ENCODE data around the gene SNX30. TPM values are rescaled to one million over a fixed set of nuclear protein-coding genes. Genes with fewer than 3 reads are reported as not detected.

Gene SNX30
- total and polyA plus RNA-seq, 2 donors (not counting 1 experiment from before 2014, with no cell fraction given), result 3.8 to 20.6 TPM

GRCh38 chr9:112848316-112849151 is 98.0 kb downstream of the SNX30 start:
- no peaks in the 10 kb centered on the region for H3K9me3 Mint-ChIP-seq (ENCODE audit: insufficient read depth)
- POLR2A ChIA-PET, result no interaction called here
- H3K27ac ChIP-seq (ENCODE audit: low read length in 2 of 2), result no peak overlapping the region
- H3K9me3 ChIP-seq (ENCODE audit: control extremely low read depth in 1 of 3, control insufficient read depth in 2 of 3, insufficient read depth in 1 of 3, low read length in 2 of 3), result no peaks in the 10 kb centered on the region
- H3K27ac Mint-ChIP-seq, result no peak overlapping the region
- H3K27me3 ChIP-seq (replicated peaks in 1 of 4; ENCODE audit: control extremely low read depth in 1 of 4, control insufficient read depth in 3 of 4, insufficient read depth in 4 of 4, low read length in 3 of 4), result no peaks in the 10 kb centered on the region
- TF ChIP-seq EZH2 (IDR thresholded peaks at IDR 0.05; ENCODE audit: borderline replicate concordance, insufficient read depth, low read depth, low read length, poor library complexity, severe bottlenecking) (no peak), CTCF (IDR thresholded peaks at IDR 0.05) (no peak)
- no peak for DNase-seq
- no peak overlapping the region for H3K4me3 ChIP-seq (ENCODE audit: control extremely low read depth in 1 of 5, extremely low read depth in 1 of 5, insufficient read depth in 1 of 5, low read depth in 2 of 5, low read length in 4 of 5)
- CTCF ChIA-PET, result interaction anchor here (2.0 kb wide), 1 partner anchor 54 kb away, joined by 8 read pairs; no protein-coding TSS in a partner anchor
- no peaks in the 10 kb centered on the region for H4K20me1 ChIP-seq (ENCODE audit: control insufficient read depth, insufficient read depth, low read length, poor library complexity, severe bottlenecking)
- H3K27me3 Mint-ChIP-seq, result no peaks in the 10 kb centered on the region
- peaks cover 0 to 10% of the 10 kb centered on the region in 2 experiments for H3K36me3 ChIP-seq (replicated peaks in 1 of 2; ENCODE audit: control extremely low read depth in 1 of 2, control insufficient read depth in 1 of 2, extremely low read depth in 1 of 2, insufficient read depth in 2 of 2, low read length in 1 of 2)
- peaks cover 14% of the 10 kb centered on the region for H3K4me1 Mint-ChIP-seq
- no peak overlapping the region for H3K4me2 ChIP-seq (replicated peaks; ENCODE audit: low read depth, low read length, poor library complexity, severe bottlenecking)
- H3K9ac ChIP-seq (ENCODE audit: low read length), result no peak overlapping the region
- 87% methylated on average over 10 of the region's 13 CpGs for whole genome bisulfite sequencing (ENCODE audit: insufficient coverage)
- no peaks in the 10 kb centered on the region for H3K79me2 ChIP-seq (ENCODE audit: control insufficient read depth, insufficient read depth, low read length)
- H3K4me3 Mint-ChIP-seq, result no peak overlapping the region
- intact Hi-C loops (cut with micrococcal nuclease), result loop anchor here (10.0 kb wide), 1 partner anchor 806 kb away; no protein-coding TSS in a partner anchor
- no peak for ATAC-seq (ENCODE audit: low read depth)
- H3K4me1 ChIP-seq (ENCODE audit: control insufficient read depth in 2 of 2, insufficient read depth in 2 of 2, low read length in 2 of 2), result peaks cover 7 to 8% of the 10 kb centered on the region in 2 donors
- no peak overlapping the region for H2AFZ ChIP-seq (ENCODE audit: insufficient read depth, low read depth, low read length, poor library complexity, severe bottlenecking)

- Mint-ChIP-seq H3K27ac (no peak overlapping the region), H3K4me3 (no peak overlapping the region), H3K27me3 (no peaks in the 10 kb centered on the region), H3K9me3 (ENCODE audit: insufficient read depth) (no peaks in the 10 kb centered on the region), H3K4me1 (peaks cover 11% of the 10 kb centered on the region)
- no peak for TF ChIP-seq EZH2 (IDR thresholded peaks at IDR 0.05; ENCODE audit: borderline replicate concordance, insufficient read depth, low read depth, low read length, poor library complexity, severe bottlenecking)
- TF ChIP-seq CTCF (IDR thresholded peaks at IDR 0.05), result no peak
- no peaks in the 10 kb centered on the region for H3K27me3 ChIP-seq (replicated peaks in 1 of 4; ENCODE audit: control extremely low read depth in 1 of 4, control insufficient read depth in 3 of 4, insufficient read depth in 4 of 4, low read length in 3 of 4)
- POLR2A ChIA-PET, result no interaction called here
- H3K79me2 ChIP-seq (ENCODE audit: control insufficient read depth, insufficient read depth, low read length), result no peaks in the 10 kb centered on the region
- peaks cover 7 to 8% of the 10 kb centered on the region in 2 donors for H3K4me1 ChIP-seq (ENCODE audit: control insufficient read depth in 2 of 2, insufficient read depth in 2 of 2, low read length in 2 of 2)
- no peak for DNase-seq
- intact Hi-C loops (cut with micrococcal nuclease), result loop anchor here (10.0 kb wide), 1 partner anchor 805 kb away; no protein-coding TSS in a partner anchor
- H3K4me3 ChIP-seq (ENCODE audit: control extremely low read depth in 1 of 5, extremely low read depth in 1 of 5, insufficient read depth in 1 of 5, low read depth in 2 of 5, low read length in 4 of 5), result no peak overlapping the region
- H3K9ac ChIP-seq (ENCODE audit: low read length), result no peak overlapping the region
- no CpG with 5 or more reads among the region's 6 CpGs for WGBS (ENCODE audit: insufficient coverage)
- H2AFZ ChIP-seq (ENCODE audit: insufficient read depth, low read depth, low read length, poor library complexity, severe bottlenecking), result no peak overlapping the region
- CTCF ChIA-PET, result interaction anchor here (0.9 to 2.0 kb wide), 2 partner anchors 53 to 55 kb away, joined by 3 to 8 read pairs; no protein-coding TSS in a partner anchor
- H3K27ac ChIP-seq (ENCODE audit: low read length in 2 of 2), result no peak overlapping the region
- H3K9me3 ChIP-seq (ENCODE audit: control extremely low read depth in 1 of 3, control insufficient read depth in 2 of 3, insufficient read depth in 1 of 3, low read length in 2 of 3), result no peaks in the 10 kb centered on the region
- H3K4me2 ChIP-seq (replicated peaks; ENCODE audit: low read depth, low read length, poor library complexity, severe bottlenecking), result no peak overlapping the region
- ATAC-seq (ENCODE audit: low read depth), result no peak
- no peaks in the 10 kb centered on the region for H4K20me1 ChIP-seq (ENCODE audit: control insufficient read depth, insufficient read depth, low read length, poor library complexity, severe bottlenecking)
- peaks cover 0 to 12% of the 10 kb centered on the region in 2 experiments for H3K36me3 ChIP-seq (replicated peaks in 1 of 2; ENCODE audit: control extremely low read depth in 1 of 2, control insufficient read depth in 1 of 2, extremely low read depth in 1 of 2, insufficient read depth in 2 of 2, low read length in 1 of 2)
Observed at GRCh38 chr9:112849363-112849922, 98.9 kb downstream of the SNX30 start.

Data from B cell (primary cell).